Breast epithelium (tissue), 3 donors: ENCODE results near the gene THY1.

ENCODE experiments used
- CTCF ChIP-seq, 3 donors: fragments of 450-650 bp; IDR thresholded peaks; one replicate each; pipeline ENCODE4 v1.5.1; 2016 to 2017; ENCODE audit warnings: antibody characterized with exemption in 3 of 3, mild to moderate bottlenecking in 3 of 3, moderate library complexity in 3 of 3
- POLR2A ChIP-seq: fragments of 450-650 bp; IDR thresholded peaks from one replicate; pipeline ENCODE4 v1.6.1; 2016; ENCODE audit warnings: antibody characterized with exemption, mild to moderate bottlenecking, moderate library complexity
- POLR2AphosphoS5 ChIP-seq, 3 donors: sonication (generic); formaldehyde crosslinking; IDR thresholded peaks; one replicate each; pipeline ENCODE4 v1.6.1; 2017; ENCODE audit warnings: antibody characterized with exemption in 3 of 3

DNA sequence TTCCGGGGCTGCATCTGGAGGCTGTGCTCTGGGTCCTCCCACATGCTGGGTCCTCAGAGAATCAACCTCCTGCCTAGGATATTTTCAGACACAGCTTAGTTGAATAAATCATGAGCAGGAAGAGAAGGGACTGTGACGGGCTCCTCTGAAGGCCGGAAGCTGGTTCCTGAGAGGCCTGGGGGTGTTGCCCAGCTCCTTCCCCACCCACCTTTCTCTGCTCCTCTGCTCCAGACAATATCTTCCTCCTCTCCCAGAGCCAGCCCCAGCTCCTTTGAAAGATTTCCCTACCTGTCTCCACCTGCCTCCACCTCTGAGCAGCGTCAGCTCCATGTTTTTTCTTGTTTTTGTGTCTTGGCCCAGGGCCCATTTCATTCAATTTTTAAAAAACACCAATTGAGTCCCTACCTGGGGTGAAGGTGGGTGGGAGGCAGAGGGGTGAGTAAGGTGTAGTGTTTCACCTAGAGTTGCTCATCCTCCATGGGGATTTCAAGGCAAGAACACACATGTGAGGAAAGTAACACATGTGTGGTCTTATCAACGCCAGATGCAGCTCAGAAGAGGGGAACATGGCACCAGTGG is 24.8 kb upstream of the THY1 start:
- TF ChIP-seq CTCF (IDR thresholded peaks at IDR 0.05) = no peak
- TF ChIP-seq POLR2AphosphoS5 (IDR thresholded peaks at IDR 0.05) = no peak
- no peak for TF ChIP-seq POLR2A
